Endothelial cell of coronary artery (primary cell): ENCODE data around the gene ACOT11. TPM values are rescaled to one million over a fixed set of nuclear protein-coding genes. Genes with fewer than 3 reads are reported as not detected.

Source experiments
- total RNA-seq: library from RNA; depleted of rRNA; stranded (reverse); fragments of >200 nt; gene quantifications from 2 replicates; pipeline ENCODE4 v1.2.3, GENCODE V29; 2014

ACOT11 gene
- total RNA-seq, result 1.5 and 3.8 TPM in 2 replicates

DNA sequence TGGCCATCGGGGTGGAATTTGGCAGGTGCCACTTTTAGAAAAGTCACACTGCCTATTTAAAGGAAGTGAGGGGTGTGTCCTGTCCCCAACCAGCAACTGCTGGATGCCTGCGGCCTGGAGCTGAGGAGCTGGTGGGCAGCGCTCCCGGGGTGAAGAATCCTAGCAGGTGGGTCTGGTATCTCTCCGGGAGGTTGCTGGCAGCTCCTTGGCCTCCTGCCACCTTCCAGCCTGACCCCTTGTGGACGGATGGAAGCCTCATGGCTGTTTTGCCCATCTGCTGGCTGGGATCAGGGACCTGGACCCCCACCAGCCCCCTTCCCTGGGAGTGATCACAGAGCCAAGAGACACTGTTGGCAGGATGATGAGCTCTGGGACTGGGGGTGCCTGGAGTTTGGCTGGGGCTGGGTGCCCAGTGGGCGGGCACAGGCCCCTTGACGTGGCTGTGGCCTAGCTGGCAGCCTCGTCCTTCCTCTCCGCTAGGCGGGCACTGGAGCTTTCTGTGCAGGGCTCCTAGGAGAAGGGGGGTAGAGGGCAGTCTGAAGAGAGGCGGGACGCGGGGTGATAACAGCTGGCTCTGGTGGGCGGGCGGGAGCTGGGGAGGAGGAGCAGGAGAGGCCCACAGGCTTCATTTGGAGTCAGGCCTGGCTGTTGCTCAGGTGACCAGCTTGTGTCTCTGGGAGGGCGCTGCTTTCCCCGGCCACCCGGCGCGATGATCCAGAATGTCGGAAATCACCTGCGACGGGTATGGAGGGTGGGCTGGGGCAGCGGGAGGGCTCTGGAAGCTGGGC lies at the start of gene ACOT11:
ACOT11 (plus strand) TSS at position 628 of the 788 bp plus-strand sequence; CDS start at position 710, 82 bp downstream.

GRCh38 chr1:54623216-54624007 lies 75.4 kb downstream of the ACOT11 start, which contains the start of gene FAM151A:
Gene FAM151A, minus strand, starts transcription at chr1:54623525. Its CDS starts 130 bp downstream, at chr1:54623395.

GRCh38 chr1:54640863-54641836 lies 93.1 kb downstream of the ACOT11 start, which contains the start of gene MROH7:
Gene MROH7, plus strand, starts transcription at chr1:54641786. Its CDS starts 11,141 bp downstream, at chr1:54652927.

Other genes with a start within 250 kb of the ACOT11 start
- gene SSBP3, start 141.8 kb upstream of the ACOT11 start, total RNA-seq, result 11.7 and 13.5 TPM in 2 replicates
- gene FAM151A, start 75.3 kb downstream of the ACOT11 start, total RNA-seq, result not detected in 2 replicates
- gene MROH7, start 93.6 kb downstream of the ACOT11 start, total RNA-seq, result under 0.01 and 0.28 TPM in 2 replicates
- gene TTC4, start 167.6 kb downstream of the ACOT11 start, total RNA-seq, result 18.4 and 19.3 TPM in 2 replicates
- gene PARS2, start 216.3 kb downstream of the ACOT11 start, total RNA-seq, result 3.2 and 3.8 TPM in 2 replicates